Measurements from ENCODE around the gene RGS10.

Gene RGS10

DNA sequence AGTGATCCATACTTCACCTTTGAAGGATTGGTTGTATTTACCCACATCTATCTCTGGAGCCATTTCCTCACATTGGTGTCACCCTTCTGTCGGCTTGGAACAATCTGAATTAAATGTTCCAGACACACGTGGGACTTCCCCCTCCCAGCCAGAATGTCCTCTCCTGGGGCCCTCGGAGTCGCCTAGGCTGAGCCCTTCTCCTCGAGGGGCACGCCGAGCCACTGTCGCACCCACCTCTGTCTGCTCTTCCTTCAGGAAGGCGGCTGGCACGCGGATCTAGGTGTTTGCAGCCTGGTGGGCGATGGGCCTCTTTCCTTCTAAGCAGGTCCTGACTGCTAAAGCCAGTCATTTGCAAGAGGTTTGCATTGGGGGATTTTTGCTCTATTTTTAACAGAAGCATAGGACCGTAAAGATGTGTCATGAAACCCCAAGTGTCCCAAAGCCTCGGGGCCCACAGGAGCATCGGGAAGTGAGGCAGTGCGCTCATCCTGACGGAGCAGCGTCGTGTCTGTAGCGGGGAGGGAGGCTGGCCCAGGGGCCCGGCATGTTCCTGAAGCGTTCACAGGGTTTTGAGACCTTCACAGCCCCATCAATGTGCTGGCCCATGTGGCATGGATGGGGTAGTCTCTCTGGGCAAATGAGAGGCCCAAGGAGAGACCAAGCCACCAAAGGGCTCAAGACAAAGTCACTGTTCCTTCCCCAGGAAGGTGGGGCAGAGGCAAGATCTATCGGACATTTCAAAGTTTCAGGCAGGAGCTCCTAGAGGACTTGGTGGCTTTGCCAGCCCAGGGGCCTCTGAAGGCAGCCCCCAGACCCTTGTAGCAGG, 86.7 kb downstream of the RGS10 start:
- intact Hi-C loops (cut with DNase I) = no loop called here
- no peak for DNase-seq

DNA sequence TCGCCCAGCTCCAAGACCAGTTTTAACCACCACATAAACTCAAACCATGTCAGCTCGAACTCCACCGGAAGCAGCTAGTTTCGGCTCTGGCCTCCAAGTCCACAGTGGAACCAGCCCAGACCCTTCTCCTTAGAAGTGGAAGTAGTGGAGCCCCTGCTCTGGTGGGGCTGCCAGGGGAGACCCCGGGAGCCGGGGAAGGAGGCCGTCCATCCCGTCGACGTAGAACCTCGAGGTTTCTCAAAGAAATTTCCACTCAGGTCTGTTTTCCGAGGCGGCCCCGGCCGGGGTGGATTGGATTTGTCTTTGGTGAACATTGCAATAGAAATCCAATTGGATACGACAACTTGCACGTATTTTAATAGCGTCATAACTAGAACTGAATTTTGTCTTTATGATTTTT, 87.5 kb downstream of the RGS10 start:
- intact Hi-C loops (cut with DNase I) = no loop called here

GRCh38 chr10:119454316-119454715, 88.2 kb downstream of the RGS10 start:
- intact Hi-C loops (cut with DNase I) = no loop called here
- DNase-seq = no peak

More for the DNA sequence above, 87.5 kb downstream of the RGS10 start:
- peak in 2 of 10 donors; percentile 77 to 82 for DNase-seq

- intact Hi-C loops (cut with DNase I) = no loop called here
- peak in 1 of 10 donors; percentile 56 for DNase-seq
These were observed 89.2 kb downstream of the RGS10 start for GRCh38 chr10:119453313-119453712.

DNA sequence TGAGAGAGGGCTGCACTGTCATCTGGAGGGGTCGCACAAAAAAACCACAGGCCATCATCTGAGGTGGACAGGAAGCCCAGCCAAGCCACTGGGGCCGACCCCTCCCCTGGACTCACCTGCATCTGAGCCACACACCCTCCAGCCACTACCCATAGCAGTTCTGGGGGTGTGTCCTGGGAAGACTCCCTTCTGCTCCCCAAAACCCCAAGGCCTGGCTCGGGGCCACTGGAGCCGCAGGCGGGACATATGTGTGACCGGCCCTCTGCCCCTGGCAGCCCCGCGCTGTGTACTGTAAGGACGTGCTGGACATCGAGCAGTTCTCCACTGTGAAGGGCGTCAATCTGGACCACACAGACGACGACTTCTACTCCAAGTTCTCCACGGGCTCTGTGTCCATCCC, 90.1 kb downstream of the RGS10 start:
- peak in 2 of 10 donors; percentile 72 to 75 for DNase-seq
- intact Hi-C loops (cut with DNase I) = no loop called here

- peak in 2 of 10 donors; percentile 24 to 61 for DNase-seq
- intact Hi-C loops (cut with DNase I) = no loop called here
These were observed 91.1 kb downstream of the RGS10 start for GRCh38 chr10:119451300-119451896.

DNA sequence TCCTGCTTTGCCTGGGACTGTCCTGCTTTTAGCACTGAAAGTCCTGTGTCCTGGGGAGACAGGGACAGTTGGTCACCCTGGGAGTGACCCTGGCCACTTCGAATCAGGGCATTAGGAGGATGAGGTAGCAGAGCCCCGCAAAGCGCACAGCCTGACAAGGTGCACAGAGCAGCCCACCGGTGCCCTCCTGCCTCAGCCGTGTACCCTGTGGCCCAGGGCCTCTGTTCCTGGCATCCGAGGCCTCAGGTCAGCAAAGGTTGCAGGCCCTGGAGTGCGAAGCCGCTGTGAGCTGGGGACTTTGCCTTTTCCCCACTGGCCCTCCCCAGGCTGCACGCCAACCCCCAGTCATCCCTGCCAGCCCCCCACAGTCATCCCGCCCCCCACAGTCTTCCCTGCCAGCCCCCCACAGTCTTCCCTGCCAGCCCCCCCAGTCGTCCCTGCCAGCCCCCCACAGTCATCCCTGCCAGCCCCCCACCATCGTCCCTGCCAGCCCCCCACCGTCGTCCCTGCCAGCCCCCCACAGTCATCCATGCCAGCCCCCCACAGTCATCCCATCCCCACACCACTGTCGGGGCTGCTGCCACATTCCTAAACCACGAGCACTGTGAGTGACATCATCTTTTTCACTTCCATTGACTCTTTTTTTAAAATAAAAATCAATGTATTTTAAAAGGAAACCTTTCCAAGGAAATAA, 91.8 kb downstream of the RGS10 start:
- DNase-seq = peak in 2 of 10 donors; percentile 47 to 63
- intact Hi-C loops (cut with DNase I) = no loop called here
